Effector memory CD8-positive, alpha-beta T cell (primary cell): ENCODE measurements around the gene PRKCB.

Source experiments
- ATAC-seq: fragments of 150-1000 bp; cut with Tn5 transposase; replicated peaks from 2 replicates; pipeline ENCODE4 v1.10.0; 2021; ENCODE audit warnings: mild to moderate bottlenecking, moderate library complexity
- DNase-seq, 3 experiments: peaks; one replicate each; pipeline ENCODE4 v3.0.0; 2021
- H3K27ac Mint-ChIP-seq, 2 donors: one replicate each; pipeline ENCODE4 v1.8.0; 2022; ENCODE audit warnings: mild to moderate bottlenecking in 2 of 2, mixed read lengths in 2 of 2, moderate library complexity in 2 of 2
- H3K27me3 Mint-ChIP-seq, 2 donors: one replicate each; pipeline ENCODE4 v1.8.0; 2022; ENCODE audit warnings: mixed read lengths in 2 of 2
- H3K36me3 Mint-ChIP-seq: one replicate; pipeline ENCODE4 v1.8.0; 2022; ENCODE audit warnings: mild to moderate bottlenecking, moderate library complexity, mixed read lengths; ENCODE audit not compliant: insufficient read depth
- H3K4me1 Mint-ChIP-seq, 2 donors: one replicate each; pipeline ENCODE4 v1.8.0; 2022; ENCODE audit warnings: low read depth in 2 of 2, mixed read lengths in 2 of 2
- H3K4me3 Mint-ChIP-seq, 2 donors: one replicate each; pipeline ENCODE4 v1.8.0; 2022; ENCODE audit warnings: mild to moderate bottlenecking in 2 of 2, mixed read lengths in 2 of 2, moderate library complexity in 2 of 2
- H3K9me3 Mint-ChIP-seq, 2 donors: one replicate each; pipeline ENCODE4 v1.8.0; 2022; ENCODE audit warnings: mixed read lengths in 2 of 2

The PRKCB gene

DNA sequence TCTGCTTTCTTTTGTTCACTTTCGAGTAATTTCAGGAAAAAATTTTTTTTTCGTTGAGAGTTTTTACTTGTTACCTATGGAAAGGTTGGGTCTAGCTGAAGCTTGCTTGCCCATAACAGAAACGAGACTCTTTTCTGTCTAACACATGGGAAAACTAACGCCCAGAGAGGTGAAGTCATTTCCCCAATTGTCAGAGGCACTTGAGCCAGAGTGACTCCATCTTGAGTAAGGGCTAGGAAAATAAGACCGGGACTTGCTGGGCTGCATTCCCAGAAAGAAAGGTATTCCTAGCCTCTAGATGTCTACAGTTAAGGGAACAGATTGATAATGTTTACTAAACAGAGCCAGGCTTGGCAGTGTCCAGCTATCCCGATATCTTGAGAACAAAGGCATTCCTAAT is 26.8 kb downstream of the PRKCB start:
- H3K4me3 Mint-ChIP-seq: no peak overlapping the region
- H3K27me3 Mint-ChIP-seq: no peaks in the 10 kb centered on the region

DNA sequence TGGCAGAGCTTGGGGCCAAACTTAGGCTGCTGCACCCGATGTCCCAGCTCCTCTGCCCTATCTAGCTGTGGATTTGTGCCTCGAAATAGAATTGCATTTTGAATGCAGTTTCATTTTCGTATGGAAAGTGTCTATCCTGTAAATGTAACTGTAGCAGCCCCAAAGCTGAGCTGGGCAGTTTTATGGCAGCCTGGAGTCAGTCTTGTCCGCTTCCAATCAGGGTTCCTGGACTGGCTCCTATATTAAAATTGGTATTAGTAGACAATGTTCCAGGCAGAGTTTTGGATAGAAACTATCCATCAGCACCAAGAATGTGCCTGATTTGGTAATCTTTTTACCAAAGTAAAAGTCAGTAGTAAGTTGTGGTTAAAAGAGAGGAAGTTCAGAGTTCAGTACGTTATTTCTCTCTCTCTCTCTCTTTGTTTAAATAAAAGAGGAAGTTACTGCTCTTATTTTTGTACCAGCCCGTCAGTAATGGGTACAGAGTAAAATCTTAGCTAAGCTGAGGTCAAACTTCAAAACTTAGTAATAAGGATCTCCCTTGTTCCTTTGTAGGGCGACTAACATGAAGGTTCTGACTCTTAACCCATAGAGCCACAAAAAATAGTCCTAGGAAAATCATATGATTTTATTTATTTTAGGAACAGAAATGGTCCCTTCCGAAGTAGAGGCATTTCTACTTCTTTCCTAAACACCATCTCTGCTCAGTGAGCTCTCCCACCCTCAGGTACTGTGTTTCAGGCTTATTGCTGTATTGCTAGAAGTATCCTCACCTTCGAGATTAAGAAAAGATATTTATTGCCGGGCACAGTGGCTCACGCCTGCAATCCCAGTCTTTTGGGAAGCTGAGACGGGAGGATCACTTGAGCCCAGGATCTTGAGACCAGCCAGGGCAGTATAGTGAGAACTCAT is 28.0 kb downstream of the PRKCB start:
- peak; percentile 94 for ATAC-seq
- no peaks in the 10 kb centered on the region for H3K9me3 Mint-ChIP-seq
- peak overlapping the region; percentile 82 to 87 for H3K4me3 Mint-ChIP-seq
- no peaks in the 10 kb centered on the region for H3K27me3 Mint-ChIP-seq
- H3K27ac Mint-ChIP-seq: peak overlapping the region; percentile 83 to 89
- H3K36me3 Mint-ChIP-seq: peaks cover 3% of the 10 kb centered on the region
- DNase-seq: peak in 1 of 3 experiments; percentile 29
- H3K4me1 Mint-ChIP-seq: peaks cover 51 to 70% of the 10 kb centered on the region in 2 donors

More for the DNA sequence above, 26.8 kb downstream of the PRKCB start:
- DNase-seq (no peak), ATAC-seq (no peak)
- no peaks in the 10 kb centered on the region for H3K9me3 Mint-ChIP-seq
- peaks cover 54 to 70% of the 10 kb centered on the region in 2 donors for H3K4me1 Mint-ChIP-seq
- peaks cover 3% of the 10 kb centered on the region for H3K36me3 Mint-ChIP-seq
- peak overlapping the region in 1 of 2 donors; percentile 9 for H3K27ac Mint-ChIP-seq

DNA sequence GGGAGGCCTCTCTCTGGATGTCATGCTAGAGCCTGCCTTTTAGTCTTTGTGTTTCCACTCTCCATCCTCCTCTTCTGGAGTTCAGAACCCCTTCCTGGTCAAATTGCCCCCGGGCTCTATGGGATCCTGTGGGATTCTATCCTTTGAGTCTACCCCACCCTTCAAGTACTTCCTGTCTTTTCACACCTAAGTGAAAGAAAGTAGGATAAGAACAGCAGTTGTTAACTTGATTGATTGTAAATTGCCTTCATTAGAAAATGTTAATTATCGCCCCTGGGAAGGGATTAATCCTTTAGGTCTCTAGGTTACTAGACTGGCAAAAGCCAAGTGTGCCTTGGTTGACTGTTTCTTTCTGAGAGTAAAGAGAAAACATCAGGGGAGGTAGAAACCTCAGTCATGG is 30.1 kb downstream of the PRKCB start:
- ATAC-seq: no peak
- Mint-ChIP-seq H3K9me3 (no peaks in the 10 kb centered on the region), H3K4me3 (no peak overlapping the region), H3K4me1 (peaks cover 46 to 65% of the 10 kb centered on the region in 2 donors), H3K36me3 (peaks cover 3% of the 10 kb centered on the region), H3K27ac (peak overlapping the region; percentile 41 to 62), H3K27me3 (no peaks in the 10 kb centered on the region)
- DNase-seq: no peak

DNA sequence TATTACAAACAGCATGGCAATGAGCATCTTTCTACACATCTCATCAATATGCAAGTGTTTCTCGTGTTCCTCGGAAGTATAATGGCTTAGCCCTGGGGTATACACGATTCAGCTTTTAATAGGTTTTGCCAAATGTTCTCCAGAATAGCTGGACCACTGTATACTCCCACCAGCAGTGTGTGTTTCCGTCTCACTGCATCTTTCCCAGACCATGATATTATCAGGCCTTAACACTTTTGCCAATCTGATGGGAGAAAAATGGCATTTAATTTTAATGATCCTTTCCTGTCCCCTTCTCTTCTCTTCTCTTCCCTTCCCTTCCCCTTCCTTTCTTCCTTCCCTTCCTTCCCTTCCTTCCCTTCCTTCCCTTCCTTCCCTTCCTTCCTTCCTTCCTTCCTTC is 30.8 kb downstream of the PRKCB start:
- H3K27me3 Mint-ChIP-seq: no peaks in the 10 kb centered on the region
- peaks cover 50 to 73% of the 10 kb centered on the region in 2 donors for H3K4me1 Mint-ChIP-seq
- ATAC-seq (no peak), DNase-seq (no peak)
- peak overlapping the region in 1 of 2 donors; percentile 62 for H3K27ac Mint-ChIP-seq
- H3K36me3 Mint-ChIP-seq: peaks cover 3% of the 10 kb centered on the region
- no peaks in the 10 kb centered on the region for H3K9me3 Mint-ChIP-seq
- no peak overlapping the region for H3K4me3 Mint-ChIP-seq

DNA sequence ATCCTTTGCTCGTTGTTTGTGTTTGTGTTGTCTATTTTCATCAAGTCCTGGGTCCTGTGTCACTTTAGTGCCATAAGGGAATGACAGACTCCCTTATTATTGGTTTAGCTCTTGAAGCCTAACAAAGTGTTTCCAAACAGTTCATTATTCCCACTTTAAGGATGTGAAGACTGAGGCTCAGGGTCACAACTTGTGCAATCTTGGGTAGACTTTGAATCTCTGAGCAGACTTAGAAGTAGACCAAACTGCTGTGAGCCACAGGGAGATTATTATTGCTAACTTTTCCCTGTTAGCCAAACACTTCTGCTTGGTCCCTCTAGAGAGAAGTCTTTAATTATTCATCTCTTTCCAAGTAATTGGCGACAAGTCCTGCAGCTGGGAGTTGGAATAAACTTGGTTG is 31.8 kb downstream of the PRKCB start:
- Mint-ChIP-seq H3K27me3 (no peaks in the 10 kb centered on the region), H3K4me1 (peaks cover 51 to 73% of the 10 kb centered on the region in 2 donors), H3K36me3 (peaks cover 3% of the 10 kb centered on the region), H3K4me3 (no peak overlapping the region), H3K27ac (peak overlapping the region in 1 of 2 donors; percentile 35), H3K9me3 (no peaks in the 10 kb centered on the region)
- ATAC-seq (no peak), DNase-seq (no peak)

DNA sequence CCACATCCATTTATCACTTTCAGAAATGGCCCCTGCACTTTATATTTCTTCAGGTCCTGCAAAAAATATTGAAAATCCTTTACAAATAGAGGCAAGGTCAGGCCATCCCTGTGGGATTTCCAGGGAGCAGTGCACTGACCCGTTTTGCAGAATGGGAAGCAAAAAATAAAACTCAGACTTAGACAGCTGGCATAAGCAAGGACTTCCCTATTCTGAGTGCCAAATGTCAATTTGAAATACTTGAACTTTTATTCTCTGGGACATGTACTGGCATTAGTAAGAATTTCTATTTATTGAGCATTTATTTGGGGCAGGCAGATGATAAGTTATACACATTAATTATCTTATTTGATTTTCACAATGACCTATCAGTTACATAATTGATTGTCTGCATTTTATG is 32.4 kb downstream of the PRKCB start:
- Mint-ChIP-seq H3K4me1 (peaks cover 51 to 72% of the 10 kb centered on the region in 2 donors), H3K27ac (no peak overlapping the region), H3K4me3 (peak overlapping the region in 1 of 2 donors; percentile 24), H3K27me3 (no peaks in the 10 kb centered on the region), H3K9me3 (no peaks in the 10 kb centered on the region), H3K36me3 (peaks cover 3% of the 10 kb centered on the region)
- ATAC-seq: no peak
- DNase-seq: no peak

DNA sequence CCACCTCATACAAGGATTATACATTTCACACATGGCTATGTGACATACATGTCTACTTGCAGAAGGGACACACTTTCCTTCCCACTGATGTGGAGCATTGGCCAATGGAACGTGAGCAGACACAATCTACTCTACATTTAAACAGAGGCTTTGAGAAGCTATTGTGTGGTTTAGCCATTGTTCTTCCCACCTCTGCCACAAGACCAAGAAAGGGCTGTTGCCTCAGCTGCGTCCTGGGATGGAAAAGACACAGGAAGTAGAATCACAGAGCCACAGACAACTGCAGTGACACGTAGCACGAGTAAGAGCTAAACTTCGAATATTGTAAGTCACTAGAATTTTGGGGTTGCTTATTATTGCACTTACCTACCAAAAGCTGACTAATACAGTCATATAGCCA is 33.3 kb downstream of the PRKCB start:
- Mint-ChIP-seq H3K27me3 (no peaks in the 10 kb centered on the region), H3K27ac (peak overlapping the region; percentile 41 to 80), H3K9me3 (no peaks in the 10 kb centered on the region), H3K36me3 (no peaks in the 10 kb centered on the region), H3K4me3 (peak overlapping the region; percentile 21 to 65), H3K4me1 (peaks cover 45 to 70% of the 10 kb centered on the region in 2 donors)
- DNase-seq (peak; percentile 27 to 38 (median 37)), ATAC-seq (peak; percentile 98)

DNA sequence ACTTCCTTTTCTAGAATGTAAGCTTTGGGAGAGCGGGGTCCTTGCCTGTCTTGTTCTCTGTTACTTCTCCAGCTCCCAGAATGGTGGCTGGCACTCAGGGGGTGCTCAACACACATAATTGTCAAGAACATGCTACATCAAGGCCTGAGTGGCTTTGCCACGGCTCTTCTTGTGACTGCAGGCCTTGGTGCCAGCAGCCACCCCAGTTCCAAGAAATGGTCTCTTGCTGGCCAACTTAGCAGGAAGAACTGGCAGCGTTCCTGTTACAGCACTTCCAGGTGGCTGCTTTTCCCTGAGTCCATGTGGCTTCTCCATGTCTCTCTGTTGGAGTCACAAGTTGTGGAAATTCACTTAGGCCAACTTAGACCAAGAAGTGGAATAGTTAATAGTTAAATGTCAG is 36.1 kb downstream of the PRKCB start:
- Mint-ChIP-seq H3K4me3 (no peak overlapping the region), H3K27ac (peak overlapping the region in 1 of 2 donors; percentile 46)

DNA sequence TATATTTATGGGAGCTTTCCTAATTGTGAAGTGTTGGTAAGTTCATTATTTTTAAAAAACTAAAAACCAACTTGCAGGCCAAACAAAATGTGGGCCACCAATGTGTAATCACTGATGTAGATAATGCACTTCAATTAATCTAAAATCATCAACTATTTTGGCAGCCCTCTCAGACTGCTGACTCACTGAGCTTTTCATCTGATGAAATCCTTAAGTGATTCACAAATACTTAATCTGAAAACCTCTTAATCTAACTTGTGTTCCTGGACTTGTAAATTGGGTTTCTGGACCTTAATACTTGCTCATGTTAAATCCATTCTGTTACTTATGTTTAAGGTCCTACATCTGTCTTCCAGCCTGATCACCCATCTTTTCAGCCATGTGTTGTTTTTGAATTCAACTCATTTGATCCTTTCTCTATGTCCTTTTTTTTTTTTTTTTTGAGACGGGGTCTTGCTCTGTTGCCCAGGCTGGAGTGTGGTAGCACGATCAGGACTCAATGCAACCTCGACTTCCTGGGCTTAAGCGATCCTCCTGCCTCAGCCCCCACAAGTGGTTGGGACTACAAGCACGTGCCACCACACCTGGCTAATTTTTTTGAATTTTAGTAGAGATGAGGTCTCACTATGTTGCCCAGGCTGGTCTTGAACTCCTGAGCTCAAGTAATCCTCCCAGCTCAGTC is 39.0 kb downstream of the PRKCB start:
- ATAC-seq (no peak), DNase-seq (no peak)
- Mint-ChIP-seq H3K4me3 (no peak overlapping the region), H3K27me3 (no peaks in the 10 kb centered on the region), H3K9me3 (no peaks in the 10 kb centered on the region), H3K4me1 (peaks cover 27 to 57% of the 10 kb centered on the region in 2 donors), H3K36me3 (peaks cover 8% of the 10 kb centered on the region), H3K27ac (peak overlapping the region; percentile 62 to 86)

More for the DNA sequence above, 36.1 kb downstream of the PRKCB start:
- DNase-seq (no peak), ATAC-seq (no peak)
- H3K4me1 Mint-ChIP-seq: peaks cover 30 to 61% of the 10 kb centered on the region in 2 donors
- H3K27me3 Mint-ChIP-seq: no peaks in the 10 kb centered on the region
- no peaks in the 10 kb centered on the region for H3K9me3 Mint-ChIP-seq
- H3K36me3 Mint-ChIP-seq: peaks cover 5% of the 10 kb centered on the region

DNA sequence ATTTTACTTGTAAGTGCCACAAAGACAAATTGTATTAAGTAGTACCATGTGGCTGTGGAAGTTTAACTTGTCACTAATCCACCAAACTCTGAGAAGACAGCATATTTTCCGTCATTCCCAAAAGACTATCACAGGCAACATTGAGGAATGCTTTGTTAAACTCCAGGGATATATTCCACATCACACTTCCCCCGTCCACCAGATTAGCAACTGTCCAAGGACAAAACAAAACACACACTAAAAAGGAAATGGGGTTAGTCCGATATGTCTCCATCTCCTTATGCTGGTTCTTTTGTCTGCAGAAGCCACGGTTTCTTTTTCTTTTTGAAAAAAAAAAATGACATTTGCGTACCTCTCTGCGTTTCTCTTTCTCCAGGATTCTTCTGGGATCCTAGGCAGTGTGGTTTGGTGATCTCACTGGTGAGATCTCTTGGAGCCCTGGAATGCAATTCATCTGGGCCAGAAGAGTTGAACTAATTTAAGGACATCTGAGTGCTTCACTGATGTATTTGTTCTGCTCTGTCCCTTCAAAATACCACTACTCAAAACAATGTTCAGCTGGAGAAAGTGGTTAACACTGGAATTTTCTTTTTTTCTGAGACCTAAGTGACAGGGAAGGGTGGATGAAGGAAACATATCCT is 40.6 kb downstream of the PRKCB start:
- Mint-ChIP-seq H3K27me3 (no peaks in the 10 kb centered on the region), H3K36me3 (peaks cover 9% of the 10 kb centered on the region), H3K4me3 (no peak overlapping the region), H3K9me3 (no peaks in the 10 kb centered on the region), H3K27ac (peak overlapping the region in 1 of 2 donors; percentile 56), H3K4me1 (peaks cover 33 to 64% of the 10 kb centered on the region in 2 donors)
- DNase-seq (no peak), ATAC-seq (no peak)

DNA sequence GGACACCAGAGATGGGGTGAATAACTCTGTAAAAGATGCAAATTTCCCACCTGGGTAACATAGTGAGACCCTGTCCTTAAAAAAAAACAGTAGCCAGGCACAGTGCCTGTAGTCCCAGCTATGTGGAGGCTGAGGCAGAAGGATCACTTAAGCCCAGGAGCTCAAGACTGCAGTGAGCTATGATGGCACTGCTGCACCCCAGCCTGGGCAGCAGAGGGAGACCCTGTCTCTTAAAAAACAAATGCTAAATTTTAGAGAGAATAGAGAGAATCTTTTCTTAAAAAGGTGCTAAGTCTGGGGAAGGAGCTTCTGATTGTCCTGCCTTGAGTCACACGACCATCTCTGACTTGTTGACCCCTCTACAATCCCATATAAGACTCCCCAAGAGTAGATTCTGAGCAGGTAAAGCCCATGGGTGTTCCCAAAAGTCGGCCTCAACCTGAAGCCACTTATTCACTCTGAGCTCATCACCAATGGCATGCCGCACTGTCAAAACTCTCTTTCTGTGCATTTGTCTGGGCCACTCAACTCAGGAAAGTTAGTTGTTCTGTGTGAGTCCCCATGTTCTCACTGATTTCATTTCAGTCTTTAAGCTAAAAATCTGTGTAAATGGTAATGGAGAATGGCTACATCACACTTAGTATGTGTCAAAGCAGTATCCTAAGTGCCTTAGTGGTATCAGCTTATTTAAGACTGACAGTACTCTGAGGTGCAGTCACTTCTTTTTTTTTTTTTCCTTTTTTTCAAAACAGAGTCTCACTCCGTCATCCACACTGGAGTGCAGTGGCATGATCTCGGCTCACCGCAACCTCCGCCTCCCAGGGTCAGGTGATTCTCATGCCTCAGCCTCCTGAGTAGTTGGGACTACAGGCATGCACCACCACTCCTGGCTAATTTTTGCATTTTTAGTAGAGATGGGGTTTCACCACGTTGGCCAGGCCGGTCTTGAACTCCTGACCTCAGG is 41.6 kb downstream of the PRKCB start:
- peak overlapping the region in 1 of 2 donors; percentile 78 for H3K27ac Mint-ChIP-seq
- H3K9me3 Mint-ChIP-seq: no peaks in the 10 kb centered on the region
- ATAC-seq (no peak), DNase-seq (peak in 1 of 3 experiments; percentile 10)
- peaks cover 14% of the 10 kb centered on the region for H3K36me3 Mint-ChIP-seq
- peaks cover 34 to 66% of the 10 kb centered on the region in 2 donors for H3K4me1 Mint-ChIP-seq
- H3K4me3 Mint-ChIP-seq: no peak overlapping the region
- no peaks in the 10 kb centered on the region for H3K27me3 Mint-ChIP-seq

DNA sequence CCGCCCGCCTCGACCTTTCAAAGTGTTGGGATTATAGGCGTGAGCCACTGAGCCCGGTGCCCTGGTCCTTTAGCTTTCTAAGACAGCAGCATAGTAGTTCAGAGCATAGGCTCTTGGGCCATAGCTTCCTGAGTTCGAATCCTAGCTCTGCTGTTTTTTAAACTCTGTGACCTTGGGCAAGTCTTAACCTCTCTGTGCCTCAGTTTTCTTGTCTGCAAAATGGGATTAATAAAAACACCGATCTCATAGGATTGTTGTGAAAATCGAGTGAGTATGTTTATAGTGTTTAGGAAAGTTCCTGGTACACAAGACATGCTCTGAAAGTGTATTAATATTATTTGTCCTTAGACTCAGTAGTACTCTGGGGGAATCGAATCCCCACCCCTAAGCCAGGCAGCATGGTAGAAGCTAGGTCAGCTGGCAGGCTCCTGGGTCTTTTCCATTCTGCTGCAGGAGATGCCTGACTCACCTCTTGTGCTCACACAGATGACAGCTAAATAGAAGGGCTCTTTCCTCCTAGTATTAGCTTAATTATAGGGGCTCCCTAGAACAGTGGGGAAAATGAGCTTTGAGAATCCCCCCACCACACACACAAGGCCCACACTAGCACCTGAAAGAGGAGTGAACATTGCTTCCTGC is 44.1 kb downstream of the PRKCB start:
- Mint-ChIP-seq H3K27ac (peak overlapping the region; percentile 85 to 87), H3K4me1 (peaks cover 44 to 76% of the 10 kb centered on the region in 2 donors), H3K27me3 (no peaks in the 10 kb centered on the region), H3K4me3 (peak overlapping the region in 1 of 2 donors; percentile 15), H3K9me3 (no peaks in the 10 kb centered on the region), H3K36me3 (peaks cover 14% of the 10 kb centered on the region)
- no peak for ATAC-seq
- no peak for DNase-seq
